Choroid plexus epithelial cell (primary cell): ENCODE measurements around the gene OR4D6.

ENCODE experiments used
- DNase-seq: peaks from one replicate; pipeline ENCODE4 v3.0.0-alpha.2; 2010; ENCODE audit warnings: low read depth
- H3K4me3 ChIP-seq: 2 replicates; pipeline ENCODE4 v1.5.1; 2011; ENCODE audit warnings: low read depth, mild to moderate bottlenecking, control low read depth, low read length, moderate library complexity
- CTCF ChIP-seq: conservative IDR thresholded peaks from 2 replicates; pipeline ENCODE4 v1.5.1; 2011; ENCODE audit warnings: low read depth, mild to moderate bottlenecking, control low read depth, inconsistent platforms, low read length, moderate library complexity

Gene OR4D6

DNA sequence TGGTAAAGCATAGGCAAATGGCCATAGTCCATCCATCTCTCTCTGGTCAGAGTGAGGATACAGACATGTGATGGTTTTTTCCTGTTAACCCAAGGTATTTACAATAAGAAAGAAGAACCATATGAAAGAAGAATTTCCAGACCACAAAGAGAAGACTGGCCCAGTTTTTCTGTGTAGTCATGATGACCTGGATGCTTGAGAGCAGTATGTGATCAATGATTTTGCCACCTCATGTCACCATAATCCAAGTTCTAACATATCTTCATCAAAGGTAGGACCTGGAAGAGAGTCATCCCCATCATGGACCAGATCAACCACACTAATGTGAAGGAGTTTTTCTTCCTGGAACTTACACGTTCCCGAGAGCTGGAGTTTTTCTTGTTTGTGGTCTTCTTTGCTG, at the start of gene OR4D6:
Gene OR4D6 (plus strand): TSS at position 301 of the 400 bp plus-strand sequence. CDS start 0 bp downstream, at position 301.
- TF ChIP-seq CTCF, result no peak
- H3K4me3 ChIP-seq, result no peak within 1 kb of the TSS
- DNase-seq, result no peak

DNA sequence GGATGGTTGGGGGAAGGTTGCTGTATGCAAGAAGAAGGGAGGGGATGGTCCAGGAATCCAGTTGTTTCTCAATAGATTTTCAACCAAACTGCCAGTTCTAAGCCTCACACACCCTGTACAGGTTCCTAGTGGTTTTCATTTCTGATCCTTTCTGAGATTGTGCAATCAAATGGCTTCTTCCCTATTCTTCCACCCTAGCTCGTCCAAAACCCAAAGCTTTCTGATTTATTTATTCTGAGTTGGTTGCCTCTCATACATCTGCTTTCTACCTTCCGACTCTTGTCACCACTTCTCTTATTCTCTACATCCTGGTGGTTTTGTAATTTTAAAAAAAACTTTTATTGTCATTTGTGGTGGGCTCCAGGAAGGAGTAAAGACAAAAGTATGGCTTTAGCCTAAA, 43.1 kb upstream of the OR4D6 start:
- DNase-seq, result no peak
- no peak overlapping the region for H3K4me3 ChIP-seq
- no peak for TF ChIP-seq CTCF

GRCh38 chr11:59415111-59415510, 41.6 kb upstream of the OR4D6 start:
- no peak for TF ChIP-seq CTCF

GRCh38 chr11:59416613-59417012, 40.1 kb upstream of the OR4D6 start:
- H3K4me3 ChIP-seq, result no peak overlapping the region
- DNase-seq, result no peak
- TF ChIP-seq CTCF, result no peak

More at GRCh38 chr11:59415111-59415510, 41.6 kb upstream of the OR4D6 start:
- H3K4me3 ChIP-seq, result no peak overlapping the region
- no peak for DNase-seq

DNA sequence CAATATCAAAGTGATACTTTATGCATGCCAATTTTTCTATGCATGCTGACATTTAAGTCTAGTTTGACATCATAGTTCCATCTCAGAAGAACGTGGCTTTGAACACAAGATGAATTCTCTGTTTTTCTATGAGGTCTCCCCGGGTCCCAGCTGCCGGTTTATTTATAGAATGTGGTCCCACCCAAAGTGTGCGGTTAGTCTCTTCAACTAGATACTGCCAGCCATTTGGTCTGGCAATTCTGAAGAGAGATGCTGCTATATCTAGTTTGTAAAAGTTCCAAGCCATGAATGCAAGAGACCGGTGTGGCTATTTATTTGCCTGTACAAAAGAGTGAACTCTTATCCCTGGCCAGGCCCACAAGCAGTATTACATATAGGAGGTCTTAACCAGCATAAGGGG, 39.7 kb upstream of the OR4D6 start:
- TF ChIP-seq CTCF, result no peak
- no peak for DNase-seq
- no peak overlapping the region for H3K4me3 ChIP-seq

- DNase-seq, result no peak
- no peak overlapping the region for H3K4me3 ChIP-seq
- TF ChIP-seq CTCF, result no peak
Observed at GRCh38 chr11:59418156-59418555, 38.6 kb upstream of the OR4D6 start.

DNA sequence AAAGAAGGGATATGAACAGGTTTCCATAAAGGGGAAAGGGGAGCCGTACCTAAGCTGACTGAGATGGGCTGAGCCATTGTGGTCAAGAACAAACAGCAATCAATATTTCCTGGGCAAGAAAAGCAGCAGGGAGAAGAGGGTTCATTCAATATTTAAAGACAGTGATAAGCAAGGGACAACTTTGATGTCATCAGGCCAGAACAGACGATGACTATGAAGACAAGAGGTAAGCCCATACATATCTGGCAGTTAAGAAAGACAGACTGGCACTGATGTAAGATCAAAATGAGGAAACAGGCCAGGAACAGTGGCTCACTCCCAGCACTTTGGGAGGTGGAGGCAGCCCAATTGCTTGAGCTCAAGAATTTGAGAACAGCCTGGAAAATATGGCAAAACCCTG, 32.9 kb upstream of the OR4D6 start:
- H3K4me3 ChIP-seq, result no peak overlapping the region
- no peak for TF ChIP-seq CTCF
- DNase-seq, result no peak
